Spinal cord (tissue), 10 donors: ENCODE measurements around the gene CCDC50. TPM values are rescaled to one million over a fixed set of nuclear protein-coding genes. Genes with fewer than 3 reads are reported as not detected.

Experiments used
- DNase-seq, 6 donors: peaks; one replicate each; pipeline versions ENCODE4 v3.0.0 to v3.0.0-alpha.2; 2013 to 2015; ENCODE audit warnings: low spot score in 6 of 6, low read depth in 4 of 6
- H3K27ac ChIP-seq: one replicate; pipeline ENCODE4 v1.5.1; 2013; ENCODE audit warnings: low read depth, low read length, control low read depth
- H3K27me3 ChIP-seq: one replicate; pipeline ENCODE4 v1.6.1; 2013; ENCODE audit warnings: low read length; ENCODE audit not compliant: control insufficient read depth, insufficient read depth
- H3K36me3 ChIP-seq: one replicate; pipeline ENCODE4 v1.6.1; 2013; ENCODE audit warnings: low read length; ENCODE audit not compliant: control insufficient read depth, insufficient read depth
- H3K4me1 ChIP-seq: one replicate; pipeline ENCODE4 v1.6.1; 2013; ENCODE audit warnings: low read length; ENCODE audit not compliant: control insufficient read depth, insufficient read depth
- H3K4me3 ChIP-seq: one replicate; pipeline ENCODE4 v1.5.1; 2013; ENCODE audit warnings: low read depth, low read length, control low read depth
- H3K9me3 ChIP-seq: one replicate; pipeline ENCODE4 v1.6.1; 2013; ENCODE audit warnings: low read length; ENCODE audit not compliant: control insufficient read depth, insufficient read depth
- WGBS: methylation state at CpG from one replicate; pipeline ENCODE4 v1.1.5; 2013; ENCODE audit warnings: missing lambda C conversion rate; ENCODE audit not compliant: insufficient coverage; 5-methylcytosine and 5-hydroxymethylcytosine counted together
- polyA plus RNA-seq, 2 donors: library from polyadenylated mRNA; unstranded; fragments of 120-200 nt; gene quantifications; one replicate each; pipeline ENCODE4 v1.2.1, GENCODE V29; 2013; ENCODE audit not compliant: insufficient read length in 2 of 2
- total RNA-seq, 2 donors: library from RNA; depleted of rRNA in 1 of 2; stranded (reverse); fragments of 120-200 nt in 1 of 2; fragments of >200 nt in 1 of 2; gene quantifications; one replicate each; pipeline versions ENCODE4 v1.2.3 to v1.2.4, GENCODE V29; 2013 to 2014
- donor health status: healthy.

The CCDC50 gene
- total and polyA plus RNA-seq, 4 donors = 35.8 to 70.3 (median 55.1) TPM

DNA sequence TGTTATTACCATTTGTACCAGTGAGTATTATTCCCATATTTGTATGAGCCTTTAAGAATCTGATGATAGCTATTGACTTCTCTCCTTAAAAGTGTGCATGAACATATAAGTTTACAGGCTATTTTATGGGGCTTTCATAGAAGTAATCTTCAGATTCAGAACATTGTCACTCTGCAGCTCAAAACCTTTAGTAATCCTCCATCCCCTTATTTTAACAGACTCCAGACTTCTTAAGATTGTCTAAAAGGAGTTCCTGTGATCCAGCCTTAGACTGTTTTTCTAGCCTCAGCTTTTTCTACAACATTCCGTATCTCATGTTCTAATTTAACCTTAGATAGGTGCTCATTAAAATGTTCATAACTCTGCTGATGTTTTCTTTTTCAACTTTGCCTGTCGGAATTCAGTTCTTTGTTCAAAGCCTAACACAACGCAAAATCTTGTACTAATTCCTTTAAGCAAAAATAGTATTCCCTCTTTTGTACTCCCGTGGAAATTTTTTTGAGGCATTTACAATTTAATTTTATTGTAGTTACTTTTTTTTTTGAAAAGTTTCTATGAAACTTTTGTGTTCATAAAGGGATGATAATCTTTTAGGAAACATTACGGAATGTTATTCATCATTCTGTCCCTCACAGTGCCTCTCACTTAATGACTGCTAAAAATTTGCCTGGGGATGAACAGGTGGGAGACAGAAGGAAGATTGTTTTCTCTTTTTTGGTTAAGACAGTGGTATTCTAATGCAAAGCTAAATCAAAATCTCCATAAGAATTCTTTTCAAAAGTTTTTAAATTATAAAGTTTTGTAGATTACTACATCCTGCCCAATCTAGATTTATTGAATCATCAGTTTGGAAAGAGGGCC, 39.8 kb downstream of the CCDC50 start:
- DNase-seq = no peak
- H3K9me3 ChIP-seq = no peaks in the 10 kb centered on the region
- peaks cover 5% of the 10 kb centered on the region for H3K36me3 ChIP-seq
- H3K4me3 ChIP-seq = no peak overlapping the region
- no peak overlapping the region for H3K27ac ChIP-seq
- H3K27me3 ChIP-seq = no peaks in the 10 kb centered on the region
- H3K4me1 ChIP-seq = no peaks in the 10 kb centered on the region
- WGBS = no CpG with 5 or more reads among the region's 5 CpGs

DNA sequence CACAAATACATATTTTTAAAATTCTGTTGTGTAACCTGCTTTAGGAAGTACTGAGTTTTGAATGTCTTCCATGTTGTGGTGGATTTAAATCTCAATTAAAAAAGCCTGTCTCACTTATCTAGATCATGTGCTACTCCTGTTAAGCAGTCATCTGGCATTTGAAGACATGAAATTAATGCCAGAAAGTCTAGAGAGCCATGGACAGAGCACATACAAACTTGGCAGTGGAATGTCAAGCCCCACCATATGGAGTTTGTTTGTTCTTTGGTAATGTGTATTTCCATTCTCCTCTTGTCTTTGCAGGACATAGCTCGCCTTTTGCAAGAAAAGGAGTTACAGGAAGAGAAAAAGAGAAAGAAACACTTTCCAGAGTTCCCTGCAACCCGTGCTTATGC, 40.4 kb downstream of the CCDC50 start:
- H3K27ac ChIP-seq = no peak overlapping the region
- no peaks in the 10 kb centered on the region for H3K9me3 ChIP-seq
- no peaks in the 10 kb centered on the region for H3K27me3 ChIP-seq
- no peak for DNase-seq
- no peaks in the 10 kb centered on the region for H3K4me1 ChIP-seq
- no peak overlapping the region for H3K4me3 ChIP-seq
- H3K36me3 ChIP-seq = peaks cover 4% of the 10 kb centered on the region
- WGBS = no CpG with 5 or more reads among the region's 2 CpGs

DNA sequence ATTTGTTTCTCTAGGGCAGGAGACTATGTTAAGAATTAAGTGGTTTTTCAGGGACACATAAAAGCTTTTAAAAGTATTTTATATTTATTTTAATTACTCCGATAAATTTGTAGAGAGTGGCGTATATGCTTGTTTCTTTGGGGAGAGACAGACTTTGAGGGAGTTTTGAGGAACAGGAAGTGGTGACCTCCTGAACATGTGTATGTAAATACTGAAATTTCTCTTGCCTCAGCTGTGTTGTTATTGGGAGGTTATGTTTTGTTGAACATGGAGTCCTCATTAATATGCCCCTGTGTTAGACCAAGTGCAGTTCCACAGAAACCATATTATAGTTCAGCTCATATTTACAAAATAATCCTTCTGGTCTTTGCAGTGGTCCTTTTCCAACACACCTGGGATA, 42.9 kb downstream of the CCDC50 start:
- no peak overlapping the region for H3K4me3 ChIP-seq
- WGBS = 100% methylated on average over 2 of the region's 2 CpGs
- H3K27me3 ChIP-seq = no peaks in the 10 kb centered on the region
- no peaks in the 10 kb centered on the region for H3K4me1 ChIP-seq
- H3K27ac ChIP-seq = no peak overlapping the region
- peaks cover 4% of the 10 kb centered on the region for H3K36me3 ChIP-seq
- DNase-seq = no peak
- no peaks in the 10 kb centered on the region for H3K9me3 ChIP-seq

DNA sequence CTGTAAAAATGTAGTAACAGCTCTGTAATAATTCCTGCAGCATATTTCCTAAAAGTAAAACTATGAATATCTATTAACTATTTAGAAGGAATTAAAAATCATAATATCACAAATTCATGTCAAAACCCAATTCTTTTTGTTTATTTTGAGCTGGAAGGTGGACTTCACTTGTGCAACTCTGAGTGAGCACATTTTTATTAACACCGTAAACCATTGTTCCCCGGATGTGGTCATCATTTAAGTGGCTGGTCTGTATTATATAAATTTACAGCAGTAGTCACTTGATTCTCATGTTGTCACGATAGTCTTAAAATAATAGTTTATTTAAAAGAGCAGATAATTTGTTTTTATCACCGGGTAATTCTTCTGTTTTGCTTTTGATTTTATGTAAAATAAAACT, 44.1 kb downstream of the CCDC50 start:
- DNase-seq = no peak
- Histone ChIP-seq H3K36me3 (peaks cover 4% of the 10 kb centered on the region), H3K4me3 (no peak overlapping the region), H3K9me3 (no peaks in the 10 kb centered on the region), H3K27me3 (no peaks in the 10 kb centered on the region), H3K27ac (no peak overlapping the region), H3K4me1 (no peaks in the 10 kb centered on the region)
- WGBS = no CpG with 5 or more reads among the region's 4 CpGs

DNA sequence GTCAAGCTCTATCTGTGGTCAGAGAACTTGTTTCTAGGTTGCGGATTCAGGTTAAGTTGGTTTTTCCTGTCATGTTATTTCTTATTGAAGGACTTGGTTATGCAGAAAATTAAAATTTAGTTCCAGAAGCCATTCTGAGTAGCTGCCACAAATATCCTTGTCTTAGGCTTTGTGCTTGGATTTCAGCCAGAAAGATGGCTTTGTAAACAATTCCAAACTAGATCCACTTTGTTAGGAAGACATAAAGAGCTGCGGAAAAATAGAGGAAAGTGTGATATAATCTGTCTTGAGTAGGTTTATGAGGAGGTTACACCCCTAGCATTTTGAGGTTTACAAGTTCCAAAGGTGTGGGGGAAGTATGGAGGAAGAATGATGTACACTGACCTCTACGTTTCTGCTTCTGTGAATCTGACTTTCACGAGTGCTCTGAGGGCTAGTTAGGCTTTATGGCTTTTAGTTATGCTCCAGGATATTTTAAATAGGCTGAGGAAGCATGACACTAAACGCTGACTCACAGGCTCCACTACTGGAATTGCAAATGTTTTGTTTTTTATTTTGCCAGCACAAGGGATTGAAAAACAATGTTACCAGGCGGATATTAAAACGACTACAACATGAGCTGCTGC, 47.4 kb downstream of the CCDC50 start:
- Histone ChIP-seq H3K4me1 (no peaks in the 10 kb centered on the region), H3K4me3 (no peak overlapping the region), H3K36me3 (peaks cover 4% of the 10 kb centered on the region), H3K9me3 (no peaks in the 10 kb centered on the region), H3K27ac (no peak overlapping the region), H3K27me3 (no peaks in the 10 kb centered on the region)
- 47% methylated on average over 4 of the region's 7 CpGs for WGBS
- peak in 1 of 6 donors; percentile 60 for DNase-seq

DNA sequence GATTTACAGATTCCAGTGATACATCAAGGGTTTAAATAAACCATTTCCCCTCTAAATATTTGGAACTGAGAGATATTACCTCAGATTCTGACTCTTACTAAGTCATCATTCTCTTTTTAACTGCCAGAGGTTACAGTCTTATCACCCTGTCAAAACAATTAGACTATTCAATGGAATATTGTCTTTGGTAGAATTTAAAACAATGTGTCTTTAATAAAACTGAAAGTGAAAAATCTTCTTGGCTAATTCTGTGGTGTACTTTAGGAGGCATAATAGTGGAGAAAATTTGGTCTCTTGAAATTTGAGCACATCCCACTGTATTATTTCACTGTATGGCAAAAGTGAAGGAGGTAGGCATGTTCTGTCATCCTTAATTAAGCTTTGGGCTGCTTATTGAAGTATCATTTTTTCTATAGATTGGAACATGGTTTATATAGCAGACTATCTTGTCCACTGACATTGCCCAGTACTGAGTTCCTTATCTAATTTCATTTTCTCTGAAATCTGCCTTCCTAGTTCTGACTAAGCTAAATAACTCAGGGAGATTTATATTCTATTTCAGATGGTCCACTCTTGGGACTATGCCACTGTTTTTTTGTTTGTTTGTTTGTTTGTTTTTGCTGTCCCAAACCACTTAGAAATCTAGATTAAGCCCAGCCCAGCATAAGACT, 49.1 kb downstream of the CCDC50 start:
- H3K36me3 ChIP-seq = peaks cover 5% of the 10 kb centered on the region
- H3K27ac ChIP-seq = no peak overlapping the region
- no peaks in the 10 kb centered on the region for H3K27me3 ChIP-seq
- H3K9me3 ChIP-seq = no peaks in the 10 kb centered on the region
- no peak overlapping the region for H3K4me3 ChIP-seq
- DNase-seq = no peak
- no peaks in the 10 kb centered on the region for H3K4me1 ChIP-seq

DNA sequence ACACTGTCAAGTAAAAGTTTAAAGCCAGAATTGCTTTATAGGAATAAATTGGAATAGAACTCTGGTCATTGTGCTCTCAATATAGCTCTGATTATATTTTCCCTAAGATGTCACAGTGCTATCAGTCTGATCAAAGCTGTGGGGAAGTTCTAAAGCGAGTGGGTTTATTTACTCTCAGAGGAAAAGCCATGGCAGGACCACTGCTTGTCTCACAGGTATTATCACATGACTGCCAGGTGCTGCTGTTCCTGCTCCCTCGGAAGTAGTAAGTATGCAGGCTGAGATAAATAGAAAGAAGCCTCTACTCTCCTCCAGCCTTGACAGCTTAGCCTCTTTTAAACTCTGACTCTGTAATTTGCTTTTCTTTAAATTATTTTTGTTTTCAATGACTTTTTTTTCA, 50.3 kb downstream of the CCDC50 start:
- peaks cover 5% of the 10 kb centered on the region for H3K36me3 ChIP-seq
- DNase-seq = no peak

DNA sequence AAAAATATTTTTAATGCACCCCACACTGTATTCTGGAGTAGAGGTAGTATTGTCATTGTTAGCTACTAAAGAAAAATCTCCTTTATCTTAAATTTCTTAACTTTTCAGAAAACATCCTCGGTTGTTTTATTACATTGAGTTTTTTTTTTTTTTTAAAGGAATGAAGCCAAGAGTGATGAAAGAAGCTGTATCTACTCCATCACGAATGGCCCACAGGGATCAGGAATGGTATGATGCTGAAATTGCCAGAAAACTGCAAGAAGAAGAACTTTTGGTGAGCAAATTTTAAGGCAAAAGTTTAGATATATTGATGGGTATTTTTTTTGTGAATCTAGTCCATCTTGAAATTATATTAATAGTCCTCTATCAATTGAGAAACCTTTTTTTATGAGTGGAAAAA, 50.8 kb downstream of the CCDC50 start:
- DNase-seq = no peak

More for the DNA sequence above, 50.3 kb downstream of the CCDC50 start:
- H3K9me3 ChIP-seq = no peaks in the 10 kb centered on the region
- H3K4me1 ChIP-seq = no peaks in the 10 kb centered on the region
- H3K27me3 ChIP-seq = no peaks in the 10 kb centered on the region
- H3K4me3 ChIP-seq = no peak overlapping the region
- no peak overlapping the region for H3K27ac ChIP-seq
- WGBS = 80% methylated on average over 1 of the region's 2 CpGs

DNA sequence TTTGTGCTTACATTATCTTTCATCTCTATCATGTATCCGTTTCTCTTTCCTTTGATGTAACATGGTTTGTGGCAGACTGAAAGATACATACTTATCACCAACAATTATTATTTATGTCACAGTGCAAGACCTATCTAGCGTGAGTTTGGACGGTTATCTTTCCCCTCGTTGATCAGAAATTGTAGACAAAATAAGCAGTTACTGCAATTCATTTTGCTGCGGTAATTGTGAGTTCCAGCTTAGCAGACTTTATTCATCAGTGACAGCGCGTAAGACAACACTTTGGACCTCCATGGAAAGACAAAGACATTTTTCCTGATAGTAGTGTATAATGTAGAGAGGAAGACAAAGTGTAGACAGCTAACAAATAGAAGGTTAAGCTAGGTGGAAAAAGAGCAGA, 52.1 kb downstream of the CCDC50 start:
- H3K4me1 ChIP-seq = no peaks in the 10 kb centered on the region
- 99% methylated on average over 7 of the region's 7 CpGs for WGBS
- DNase-seq = no peak
- H3K27ac ChIP-seq = no peak overlapping the region
- peaks cover 5% of the 10 kb centered on the region for H3K36me3 ChIP-seq
- H3K9me3 ChIP-seq = no peaks in the 10 kb centered on the region
- H3K27me3 ChIP-seq = no peaks in the 10 kb centered on the region
- H3K4me3 ChIP-seq = no peak overlapping the region

More for the DNA sequence above, 50.8 kb downstream of the CCDC50 start:
- Histone ChIP-seq H3K36me3 (peaks cover 5% of the 10 kb centered on the region), H3K27ac (no peak overlapping the region), H3K4me3 (no peak overlapping the region), H3K27me3 (no peaks in the 10 kb centered on the region), H3K9me3 (no peaks in the 10 kb centered on the region), H3K4me1 (no peaks in the 10 kb centered on the region)
- no CpG with 5 or more reads among the region's 2 CpGs for WGBS
